Lower leg skin (tissue), 3 donors: ENCODE measurements around the gene TNFRSF8.

ENCODE experiments used
- CTCF ChIP-seq, 3 donors: fragments of 450-650 bp; IDR thresholded peaks; one replicate each; pipeline ENCODE4 v1.5.1; 2016; ENCODE audit warnings: antibody characterized with exemption in 3 of 3, mild to moderate bottlenecking in 3 of 3, moderate library complexity in 2 of 3
- POLR2A ChIP-seq, 2 donors: fragments of 450-650 bp; IDR thresholded peaks; one replicate each; pipeline ENCODE4 v1.6.1; 2016 to 2017; ENCODE audit warnings: antibody characterized with exemption in 2 of 2, mild to moderate bottlenecking in 1 of 2, moderate library complexity in 1 of 2

- TF ChIP-seq CTCF (IDR thresholded peaks at IDR 0.05) = no peak
- no peak for TF ChIP-seq POLR2A (IDR thresholded peaks at IDR 0.05)
These were observed 108.3 kb downstream of the TNFRSF8 start for GRCh38 chr1:12171206-12172041.
